SK-N-SH (cell line): ENCODE results near the gene ACOXL. TPM values are rescaled to one million over a fixed set of nuclear protein-coding genes. Genes with fewer than 3 reads are reported as not detected.

Experiments used
- CTCF ChIA-PET: fragments of 300-600, 350-600 bp; formaldehyde crosslinking; extraction: SDS; loops from one replicate; lab custom pipeline; 2021; lab: Yijun Ruan, JAX
- POLR2A ChIA-PET: fragments of 350-600 bp; sonication (Branson Sonifier 250); formaldehyde crosslinking; extraction: SDS; loops from one replicate; lab custom pipeline; 2020; ENCODE audit warnings: antibody characterized with exemption, inconsistent platforms; lab: Yijun Ruan, JAX
- DNase-seq: peaks from one replicate; pipeline ENCODE4 v3.0.0; 2012
- H2AFZ ChIP-seq: fragments of 200-600 bp; sonication (generic); 2 replicates; pipeline ENCODE4 v1.8.1; 2016; ENCODE audit warnings: antibody characterized with exemption, mild to moderate bottlenecking, low read depth
- H3F3A ChIP-seq: fragments of 200-600 bp; sonication (generic); replicated peaks from 2 replicates; pipeline ENCODE3; 2016; ENCODE audit warnings: antibody characterized with exemption, mild to moderate bottlenecking; ENCODE audit not compliant: insufficient read depth
- H3K27ac ChIP-seq, 2 experiments: fragments of 200-500 bp in 1 of 2; fragments of 200-600 bp in 1 of 2; sonication (Bioruptor generic) in 1 of 2; sonication (generic), shearing (Covaris generic) in 1 of 2; 2 replicates each; pipeline versions ENCODE4 v1.5.1 to v1.6.1; 2014 to 2016; ENCODE audit warnings: low read depth in 2 of 2, inconsistent platforms in 1 of 2, low read length in 1 of 2, mild to moderate bottlenecking in 1 of 2, mixed read lengths in 1 of 2
- H3K27me3 ChIP-seq: fragments of 200-600 bp; sonication (generic), shearing (Covaris generic); 2 replicates; pipeline ENCODE4 v1.6.1; 2016; ENCODE audit warnings: mixed run types; ENCODE audit not compliant: insufficient read depth
- H3K36me3 ChIP-seq, 2 experiments: fragments of 200-500 bp in 1 of 2; fragments of 200-600 bp in 1 of 2; sonication (Bioruptor generic) in 1 of 2; sonication (generic) in 1 of 2; replicated peaks in 1 of 2; 2 replicates each; pipeline versions ENCODE3 to v1.5.1; 2014 to 2016; ENCODE audit warnings: low read length in 1 of 2, mild to moderate bottlenecking in 1 of 2; ENCODE audit not compliant: insufficient read depth in 2 of 2, control insufficient read depth in 1 of 2
- H3K4me1 ChIP-seq, 2 experiments: fragments of 200-500 bp in 1 of 2; fragments of 200-600 bp in 1 of 2; sonication (Bioruptor generic) in 1 of 2; sonication (generic), shearing (Covaris generic) in 1 of 2; 2 replicates each; pipeline versions ENCODE4 v1.5.1 to v1.6.1; 2014 to 2016; ENCODE audit warnings: low read depth in 1 of 2, low read length in 1 of 2, mixed run types in 1 of 2; ENCODE audit not compliant: insufficient read depth in 2 of 2, control insufficient read depth in 1 of 2
- H3K4me2 ChIP-seq: fragments of 200-600 bp; sonication (generic), shearing (Covaris generic); 2 replicates; pipeline ENCODE4 v1.6.1; 2017; ENCODE audit warnings: mixed run types
- H3K4me3 ChIP-seq, 2 experiments: fragments of 200-500 bp in 1 of 2; fragments of 200-600 bp in 1 of 2; sonication (Bioruptor generic) in 1 of 2; sonication (generic), shearing (Covaris generic) in 1 of 2; 2 replicates each; pipeline versions ENCODE4 v1.5.1 to v1.8.1; 2014 to 2016; ENCODE audit warnings: low read depth in 2 of 2, inconsistent platforms in 1 of 2, low read length in 1 of 2, mild to moderate bottlenecking in 1 of 2, mixed read lengths in 1 of 2, moderate library complexity in 1 of 2
- H3K79me2 ChIP-seq: fragments of 200-600 bp; sonication (generic); 2 replicates; pipeline ENCODE4 v1.8.1; 2017; ENCODE audit warnings: mild to moderate bottlenecking; ENCODE audit not compliant: insufficient read depth
- H3K9ac ChIP-seq: fragments of 200-600 bp; sonication (generic); 2 replicates; pipeline ENCODE4 v1.6.1; 2017; ENCODE audit warnings: mixed run types
- H3K9me2 ChIP-seq: fragments of 200-600 bp; sonication (generic); 2 replicates; pipeline ENCODE4 v1.6.1; 2017; ENCODE audit warnings: mixed run types
- H3K9me3 ChIP-seq: fragments of 200-600 bp; sonication (generic); 2 replicates; pipeline ENCODE4 v1.6.1; 2017; ENCODE audit warnings: mixed run types, mild to moderate bottlenecking, moderate library complexity
- H4K20me1 ChIP-seq: fragments of 200-600 bp; sonication (generic); 2 replicates; pipeline ENCODE4 v1.6.1; 2017; ENCODE audit warnings: mild to moderate bottlenecking, mixed run types; ENCODE audit not compliant: insufficient read depth
- CTCF ChIP-seq: fragments of 200-600 bp; sonication (generic); IDR thresholded peaks from 2 replicates; pipeline ENCODE4 v1.6.1; 2017; ENCODE audit warnings: antibody characterized with exemption, mild to moderate bottlenecking, moderate library complexity
- ELF1 ChIP-seq: IDR thresholded peaks from 2 replicates; pipeline ENCODE4 v1.4.0; 2012
- EP300 ChIP-seq, 2 experiments: IDR thresholded peaks; 2 replicates each; pipeline versions ENCODE4 v1.4.0 to v1.6.1; 2012; ENCODE audit warnings: borderline replicate concordance in 1 of 2, low read depth in 1 of 2, low read length in 1 of 2
- EZH2phosphoT487 ChIP-seq: fragments of 200-600 bp; sonication (generic); IDR thresholded peaks from 2 replicates; pipeline ENCODE4 v1.6.1; 2017; ENCODE audit warnings: low read depth, mixed run types, mild to moderate bottlenecking, antibody characterized with exemption, moderate library complexity, borderline replicate concordance
- FOSL2 ChIP-seq: IDR thresholded peaks from 2 replicates; pipeline ENCODE4 v1.4.0; 2012; ENCODE audit warnings: low read depth, mild to moderate bottlenecking, moderate library complexity, borderline replicate concordance
- GATA2 ChIP-seq: sonication (generic); formaldehyde crosslinking; IDR thresholded peaks from 2 replicates; pipeline ENCODE4 v1.5.0; 2020; ENCODE audit warnings: mild to moderate bottlenecking, missing genetic modification reagents
- IRF3 ChIP-seq: fragments of 150-350 bp; IDR thresholded peaks from 2 replicates; pipeline ENCODE4 v1.6.1; 2016; ENCODE audit warnings: mild to moderate bottlenecking, low read depth, low read length
- JUND ChIP-seq: IDR thresholded peaks from 2 replicates; pipeline ENCODE4 v1.4.0; 2012
- MEF2A ChIP-seq: IDR thresholded peaks from 2 replicates; pipeline ENCODE4 v1.4.0; 2012; ENCODE audit warnings: low read depth, borderline replicate concordance
- MXI1 ChIP-seq: IDR thresholded peaks from 2 replicates; pipeline ENCODE4 v1.6.1; 2012; ENCODE audit warnings: mild to moderate bottlenecking, low read depth, low read length, improper control_type of control experiment
- NRF1 ChIP-seq: IDR thresholded peaks from 2 replicates; pipeline ENCODE4 v1.6.1; 2012; ENCODE audit warnings: low read depth, mild to moderate bottlenecking, low read length
- RCOR1 ChIP-seq: fragments of 150-350 bp; IDR thresholded peaks from 2 replicates; pipeline ENCODE4 v1.6.1; 2017; ENCODE audit warnings: antibody characterized with exemption, low read length
- RFX5 ChIP-seq: IDR thresholded peaks from 2 replicates; pipeline ENCODE4 v1.6.1; 2012; ENCODE audit warnings: mild to moderate bottlenecking, improper control_type of control experiment, low read length
- RXRA ChIP-seq: IDR thresholded peaks from 2 replicates; pipeline ENCODE4 v1.4.0; 2012; ENCODE audit warnings: low read depth, mild to moderate bottlenecking, borderline replicate concordance
- SIN3A ChIP-seq: IDR thresholded peaks from 2 replicates; pipeline ENCODE4 v1.6.1; 2012; ENCODE audit warnings: low read depth, mild to moderate bottlenecking, low read length, moderate library complexity, borderline replicate concordance
- SMC3 ChIP-seq: IDR thresholded peaks from 2 replicates; pipeline ENCODE4 v1.6.1; 2012; ENCODE audit warnings: low read depth, low read length, improper control_type of control experiment
- TCF12 ChIP-seq: IDR thresholded peaks from 2 replicates; pipeline ENCODE4 v1.4.0; 2012
- USF1 ChIP-seq: IDR thresholded peaks from 2 replicates; pipeline ENCODE4 v1.4.0; 2012; ENCODE audit warnings: low read depth, borderline replicate concordance
- USF2 ChIP-seq: fragments of 150-350 bp; IDR thresholded peaks from 2 replicates; pipeline ENCODE4 v1.6.1; 2017; ENCODE audit warnings: antibody characterized with exemption, low read length, low read depth, borderline replicate concordance
- WGBS: methylation state at CpG from one replicate; pipeline ENCODE4 v1.1.6; 2017; ENCODE audit warnings: low lambda C conversion rate; 5-methylcytosine and 5-hydroxymethylcytosine counted together
- polyA plus RNA-seq, 3 experiments: library from polyadenylated mRNA; depleted of rRNA; stranded (reverse); fragments of >200 nt; gene quantifications; 2 replicates each; pipeline ENCODE4 v1.2.3, GENCODE V29; 2012

ACOXL gene
- polyA plus RNA-seq, 1 of the 3 experiments (the other 2 are of a cell fraction): not detected

- no peak overlapping the region for H3K27ac ChIP-seq
- no peak overlapping the region for H3K4me2 ChIP-seq
- DNase-seq: no peak
- no peaks in the 10 kb centered on the region; a peak in 1 of 4 replicates for H3K4me1 ChIP-seq
- no peaks in the 10 kb centered on the region for H3F3A ChIP-seq
- ChIA-PET CTCF (interaction anchor here (1.2 kb wide), 1 partner anchor 21 kb away, joined by 5 read pairs; the partner anchor contains the start of gene BCL2L11), POLR2A (no interaction called here)
- no peak overlapping the region for H3K4me3 ChIP-seq
- no peaks in the 10 kb centered on the region; the same call in 1 of the 2 replicates for H3K27me3 ChIP-seq
- H2AFZ ChIP-seq: no peak overlapping the region
- no peak overlapping the region for H3K9ac ChIP-seq
- 50% methylated on average over 1 of the region's 3 CpGs for WGBS
- H3K9me3 ChIP-seq: no peaks in the 10 kb centered on the region
- no peaks in the 10 kb centered on the region for H3K79me2 ChIP-seq
- H3K9me2 ChIP-seq: no peaks in the 10 kb centered on the region
- no peaks in the 10 kb centered on the region for H3K36me3 ChIP-seq
- TF ChIP-seq TCF12 (no peak), RFX5 (no peak), MEF2A (no peak), SMC3 (no peak), GATA2 (CRISPR knock-in tag) (no peak), IRF3 (no peak)
- no peaks in the 10 kb centered on the region for H4K20me1 ChIP-seq
Observed at GRCh38 chr2:111099402-111099801, 367.0 kb downstream of the ACOXL start.

GRCh38 chr2:111100087-111100764 lies 367.9 kb downstream of the ACOXL start:
- Histone ChIP-seq H2AFZ (no peak overlapping the region), H3K4me1 (no peaks in the 10 kb centered on the region; a peak in 1 of 4 replicates), H4K20me1 (no peaks in the 10 kb centered on the region), H3F3A (no peaks in the 10 kb centered on the region), H3K9me3 (no peaks in the 10 kb centered on the region), H3K9me2 (no peaks in the 10 kb centered on the region), H3K27ac (no peak overlapping the region), H3K4me3 (no peak overlapping the region), H3K36me3 (no peaks in the 10 kb centered on the region), H3K79me2 (no peaks in the 10 kb centered on the region), H3K9ac (no peak overlapping the region), H3K27me3 (no peaks in the 10 kb centered on the region; the same call in 1 of the 2 replicates), H3K4me2 (no peak overlapping the region)
- no peak for DNase-seq
- CTCF ChIA-PET: interaction anchor here (1.2 kb wide), 1 partner anchor 20 kb away, joined by 5 read pairs; the partner anchor contains the start of gene BCL2L11
- 65% methylated on average over 5 of the region's 5 CpGs for WGBS
- TF ChIP-seq USF1: no peak
- TF ChIP-seq IRF3: no peak
- no peak for TF ChIP-seq EZH2phosphoT487
- TF ChIP-seq RCOR1: no peak
- TF ChIP-seq SIN3A: no peak
- no peak for TF ChIP-seq FOSL2
- TF ChIP-seq NRF1: no peak
- no peak for TF ChIP-seq MEF2A
- TF ChIP-seq TCF12: no peak
- TF ChIP-seq RFX5: no peak
- TF ChIP-seq EP300 (IDR thresholded peaks at IDR 0.05; ENCODE audit: borderline replicate concordance in 1 of 2, low read depth in 1 of 2, low read length in 1 of 2): no peak
- TF ChIP-seq GATA2 (CRISPR knock-in tag): no peak
- no peak for TF ChIP-seq MXI1
- no peak for TF ChIP-seq USF2
- TF ChIP-seq RXRA: no peak
- TF ChIP-seq ELF1: no peak
- no peak for TF ChIP-seq JUND
- no peak for TF ChIP-seq CTCF
- POLR2A ChIA-PET: no interaction called here
